GM12892 (cell line): ENCODE measurements around the gene TEC.

Source experiments
- POLR2A ChIP-seq: IDR thresholded peaks from 2 replicates; pipeline ENCODE4 v1.6.1; 2011; ENCODE audit warnings: low read depth, low read length, control low read depth
- POLR2AphosphoS5 ChIP-seq: IDR thresholded peaks from 2 replicates; pipeline ENCODE4 v1.6.1; 2011; ENCODE audit warnings: low read depth, low read length, control low read depth

DNA sequence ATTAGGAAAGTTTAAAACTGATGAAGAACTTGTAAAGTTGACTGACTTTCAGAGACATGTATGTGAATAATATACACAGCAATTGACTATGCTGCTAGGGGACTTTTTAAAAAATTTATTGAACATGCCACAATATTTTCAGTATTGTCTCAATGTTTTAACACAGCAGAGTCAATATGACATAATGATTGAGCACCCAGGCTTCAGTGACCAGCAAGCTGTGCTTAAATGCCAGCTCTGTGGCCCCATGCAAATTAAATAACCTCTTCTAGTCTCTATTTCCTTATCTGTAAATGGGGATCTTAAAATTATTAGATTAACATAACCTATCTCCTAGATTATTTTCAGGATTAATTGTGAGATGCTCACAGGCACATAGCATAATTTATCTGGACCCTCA is 78.8 kb downstream of the TEC start:
- TF ChIP-seq POLR2A (no peak), POLR2AphosphoS5 (no peak)
